Stimulated activated CD4-positive, alpha-beta T cell treated with anti-CD3 and anti-CD28 coated beads, Interleukin-4, amount 100 ng/mL, for 4 hours (primary cell): ENCODE measurements around the gene GOLGA8M.
"Not testable (repeated sequence)": the region's sequence is repeated elsewhere in the genome, so short reads cannot be mapped to it uniquely, and the experiment has no call there.

ENCODE experiments used
- DNase-seq, 2 experiments: peaks; one replicate each; pipeline ENCODE4 v3.0.0-alpha.2; 2020

The GOLGA8M gene

GRCh38 chr15:28660750-28661149 is 51.5 kb downstream of the GOLGA8M start:
- DNase-seq = not testable (repeated sequence)

GRCh38 chr15:28656018-28656360 is 56.2 kb downstream of the GOLGA8M start:
- DNase-seq = not testable (repeated sequence)

- not testable (repeated sequence) for DNase-seq
Observed at GRCh38 chr15:28655329-28656017, 56.7 kb downstream of the GOLGA8M start.

- DNase-seq = not testable (repeated sequence)
Observed at GRCh38 chr15:28654194-28654593, 58.0 kb downstream of the GOLGA8M start.

DNA sequence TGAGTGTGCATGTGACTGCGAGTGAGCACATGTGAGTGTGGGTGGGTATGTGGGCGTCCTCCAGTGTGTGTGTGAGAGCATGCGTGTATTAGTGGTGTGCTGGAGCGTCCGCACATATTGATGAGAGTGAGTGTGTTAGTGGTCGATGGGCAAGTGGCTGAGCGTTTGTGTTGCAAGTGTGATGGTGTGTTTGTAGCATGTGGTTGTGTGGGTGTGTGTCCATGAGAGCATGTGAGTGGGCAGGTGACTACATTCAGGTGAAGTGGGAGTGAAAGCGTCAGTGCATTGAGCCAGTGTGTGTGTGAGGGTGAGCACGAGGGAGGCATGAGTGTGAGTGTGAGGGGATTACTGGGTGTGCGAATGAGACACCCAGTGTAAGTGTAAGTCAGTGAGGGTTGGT is 59.7 kb downstream of the GOLGA8M start:
- not testable (repeated sequence) for DNase-seq
